ENCODE data around the gene IL1RAPL2. TPM values are rescaled to one million over a fixed set of nuclear protein-coding genes. Genes with fewer than 3 reads are reported as not detected.
"Not testable (repeated sequence)": the region's sequence is repeated elsewhere in the genome, so short reads cannot be mapped to it uniquely, and the experiment has no call there.

The IL1RAPL2 gene
- total RNA-seq, 1 donor from 2014 or later, result not detected

GRCh38 chrX:104961926-104962325, 395.9 kb downstream of the IL1RAPL2 start:
- intact Hi-C loops (cut with micrococcal nuclease), result no loop called here
- DNase-seq (no peak), ATAC-seq (no peak)

GRCh38 chrX:104968241-104968640, 402.2 kb downstream of the IL1RAPL2 start:
- intact Hi-C loops (cut with micrococcal nuclease), result no loop called here
- no peak for ATAC-seq
- no peak for DNase-seq

- intact Hi-C loops (cut with micrococcal nuclease), result no loop called here
- ATAC-seq (no peak), DNase-seq (no peak)
Observed at GRCh38 chrX:104972737-104973136, 406.7 kb downstream of the IL1RAPL2 start.

GRCh38 chrX:104987063-104987462, 421.1 kb downstream of the IL1RAPL2 start:
- intact Hi-C loops (cut with micrococcal nuclease), result no loop called here
- no peak for ATAC-seq

GRCh38 chrX:104988038-104988437, 422.0 kb downstream of the IL1RAPL2 start:
- DNase-seq (no peak), ATAC-seq (no peak)
- intact Hi-C loops (cut with micrococcal nuclease), result no loop called here

More at GRCh38 chrX:104987063-104987462, 421.1 kb downstream of the IL1RAPL2 start:
- no peak for DNase-seq

- ATAC-seq (no peak), DNase-seq (no peak)
- intact Hi-C loops (cut with micrococcal nuclease), result no loop called here
Observed at GRCh38 chrX:104995546-104995945, 429.5 kb downstream of the IL1RAPL2 start.

- ATAC-seq (no peak), DNase-seq (no peak)
- intact Hi-C loops (cut with micrococcal nuclease), result no loop called here
Observed at GRCh38 chrX:105006103-105006502, 440.1 kb downstream of the IL1RAPL2 start.

GRCh38 chrX:105006996-105007395, 441.0 kb downstream of the IL1RAPL2 start:
- intact Hi-C loops (cut with micrococcal nuclease), result no loop called here
- ATAC-seq (no peak), DNase-seq (no peak)

GRCh38 chrX:105013719-105014118, 447.7 kb downstream of the IL1RAPL2 start:
- intact Hi-C loops (cut with micrococcal nuclease), result no loop called here
- no peak for ATAC-seq
- no peak for DNase-seq

- intact Hi-C loops (cut with micrococcal nuclease), result no loop called here
- ATAC-seq (no peak), DNase-seq (no peak)
Observed at GRCh38 chrX:105017641-105018040, 451.6 kb downstream of the IL1RAPL2 start.

GRCh38 chrX:105018865-105019264, 452.9 kb downstream of the IL1RAPL2 start:
- no peak for DNase-seq
- intact Hi-C loops (cut with micrococcal nuclease), result no loop called here
- ATAC-seq, result no peak

GRCh38 chrX:105028962-105029361, 463.0 kb downstream of the IL1RAPL2 start:
- ATAC-seq; intact Hi-C loops (cut with micrococcal nuclease); DNase-seq: not testable (repeated sequence)

GRCh38 chrX:105038672-105039328, 472.8 kb downstream of the IL1RAPL2 start:
- ATAC-seq, result no peak
- intact Hi-C loops (cut with micrococcal nuclease), result no loop called here

GRCh38 chrX:105050921-105051320, 484.9 kb downstream of the IL1RAPL2 start:
- DNase-seq, result no peak
- no peak for ATAC-seq
- intact Hi-C loops (cut with micrococcal nuclease), result no loop called here

More at GRCh38 chrX:105038672-105039328, 472.8 kb downstream of the IL1RAPL2 start:
- no peak for DNase-seq

- ATAC-seq (no peak), DNase-seq (no peak)
- intact Hi-C loops (cut with micrococcal nuclease), result no loop called here
Observed at GRCh38 chrX:105051364-105051763, 485.4 kb downstream of the IL1RAPL2 start.

GRCh38 chrX:105052926-105053325, 486.9 kb downstream of the IL1RAPL2 start:
- DNase-seq (no peak), ATAC-seq (no peak)
- intact Hi-C loops (cut with micrococcal nuclease), result no loop called here

GRCh38 chrX:105063743-105064142, 497.7 kb downstream of the IL1RAPL2 start:
- DNase-seq (no peak), ATAC-seq (no peak)
- intact Hi-C loops (cut with micrococcal nuclease), result no loop called here

GRCh38 chrX:105098201-105098600, 532.2 kb downstream of the IL1RAPL2 start:
- intact Hi-C loops (cut with micrococcal nuclease), result no loop called here
- ATAC-seq (no peak), DNase-seq (no peak)

- ATAC-seq, result no peak
- no peak for DNase-seq
- intact Hi-C loops (cut with micrococcal nuclease), result no loop called here
Observed at GRCh38 chrX:105098812-105099211, 532.8 kb downstream of the IL1RAPL2 start.

- intact Hi-C loops (cut with micrococcal nuclease), result no loop called here
- no peak for ATAC-seq
- no peak for DNase-seq
Observed at GRCh38 chrX:105101378-105101777, 535.4 kb downstream of the IL1RAPL2 start.

- DNase-seq, result no peak
- ATAC-seq, result no peak
- intact Hi-C loops (cut with micrococcal nuclease), result no loop called here
Observed at GRCh38 chrX:105109936-105110335, 543.9 kb downstream of the IL1RAPL2 start.
